BE2C (cell line): Measurements from ENCODE around the gene SLC7A14.

Experiments used
- DNase-seq: peaks from one replicate; pipeline ENCODE4 v3.0.0-alpha.2; 2020
- H3K27me3 ChIP-seq: fragments of 250-450 bp; sonication (Bioruptor Pico); 2 replicates; pipeline ENCODE4 v1.5.1; 2020; ENCODE audit warnings: mild to moderate bottlenecking
- H3K36me3 ChIP-seq: fragments of 250-450 bp; sonication (Bioruptor Pico); 2 replicates; pipeline ENCODE4 v1.5.1; 2020; ENCODE audit warnings: mild to moderate bottlenecking
- H3K4me1 ChIP-seq: fragments of 250-450 bp; sonication (Bioruptor Pico); 2 replicates; pipeline ENCODE4 v1.5.1; 2020
- H3K4me3 ChIP-seq: 2 replicates; pipeline ENCODE4 v1.5.1; 2011; ENCODE audit warnings: low read depth, low read length
- H3K9me3 ChIP-seq: fragments of 250-450 bp; sonication (Bioruptor Pico); 2 replicates; pipeline ENCODE4 v1.5.1; 2020
- TF ChIP-seq, protein P1 (sequence below): IDR thresholded peaks from 2 replicates; pipeline ENCODE4 v1.5.1; 2012; ENCODE audit warnings: mild to moderate bottlenecking, low read depth, low read length

The SLC7A14 gene

DNA sequence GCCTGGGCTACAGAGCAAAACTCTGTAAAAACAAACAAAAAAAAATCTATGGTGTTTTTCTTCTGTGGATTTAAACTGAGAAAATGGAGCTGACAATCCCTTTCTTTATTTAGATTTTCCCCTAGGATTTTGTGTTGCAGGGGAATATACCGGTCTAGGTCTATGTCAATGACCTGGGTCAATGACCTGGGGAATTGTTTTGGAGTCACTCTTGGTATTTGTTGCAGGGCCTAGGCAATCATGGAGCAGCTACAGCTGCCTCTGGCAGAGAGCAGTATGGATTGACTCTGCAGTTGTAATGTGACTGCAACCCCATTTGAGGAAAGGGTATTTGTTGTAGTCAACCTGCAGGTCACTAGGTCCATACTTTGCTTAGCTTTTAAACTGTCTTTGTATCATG is 37.6 kb upstream of the SLC7A14 start:
- Histone ChIP-seq H3K4me3 (no peak overlapping the region), H3K36me3 (no peaks in the 10 kb centered on the region), H3K4me1 (peaks cover 7% of the 10 kb centered on the region), H3K9me3 (peaks cover 7% of the 10 kb centered on the region), H3K27me3 (no peaks in the 10 kb centered on the region)
- TF ChIP-seq, protein P1, sequence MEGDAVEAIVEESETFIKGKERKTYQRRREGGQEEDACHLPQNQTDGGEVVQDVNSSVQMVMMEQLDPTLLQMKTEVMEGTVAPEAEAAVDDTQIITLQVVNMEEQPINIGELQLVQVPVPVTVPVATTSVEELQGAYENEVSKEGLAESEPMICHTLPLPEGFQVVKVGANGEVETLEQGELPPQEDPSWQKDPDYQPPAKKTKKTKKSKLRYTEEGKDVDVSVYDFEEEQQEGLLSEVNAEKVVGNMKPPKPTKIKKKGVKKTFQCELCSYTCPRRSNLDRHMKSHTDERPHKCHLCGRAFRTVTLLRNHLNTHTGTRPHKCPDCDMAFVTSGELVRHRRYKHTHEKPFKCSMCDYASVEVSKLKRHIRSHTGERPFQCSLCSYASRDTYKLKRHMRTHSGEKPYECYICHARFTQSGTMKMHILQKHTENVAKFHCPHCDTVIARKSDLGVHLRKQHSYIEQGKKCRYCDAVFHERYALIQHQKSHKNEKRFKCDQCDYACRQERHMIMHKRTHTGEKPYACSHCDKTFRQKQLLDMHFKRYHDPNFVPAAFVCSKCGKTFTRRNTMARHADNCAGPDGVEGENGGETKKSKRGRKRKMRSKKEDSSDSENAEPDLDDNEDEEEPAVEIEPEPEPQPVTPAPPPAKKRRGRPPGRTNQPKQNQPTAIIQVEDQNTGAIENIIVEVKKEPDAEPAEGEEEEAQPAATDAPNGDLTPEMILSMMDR, result no peak
- no peak for DNase-seq

DNA sequence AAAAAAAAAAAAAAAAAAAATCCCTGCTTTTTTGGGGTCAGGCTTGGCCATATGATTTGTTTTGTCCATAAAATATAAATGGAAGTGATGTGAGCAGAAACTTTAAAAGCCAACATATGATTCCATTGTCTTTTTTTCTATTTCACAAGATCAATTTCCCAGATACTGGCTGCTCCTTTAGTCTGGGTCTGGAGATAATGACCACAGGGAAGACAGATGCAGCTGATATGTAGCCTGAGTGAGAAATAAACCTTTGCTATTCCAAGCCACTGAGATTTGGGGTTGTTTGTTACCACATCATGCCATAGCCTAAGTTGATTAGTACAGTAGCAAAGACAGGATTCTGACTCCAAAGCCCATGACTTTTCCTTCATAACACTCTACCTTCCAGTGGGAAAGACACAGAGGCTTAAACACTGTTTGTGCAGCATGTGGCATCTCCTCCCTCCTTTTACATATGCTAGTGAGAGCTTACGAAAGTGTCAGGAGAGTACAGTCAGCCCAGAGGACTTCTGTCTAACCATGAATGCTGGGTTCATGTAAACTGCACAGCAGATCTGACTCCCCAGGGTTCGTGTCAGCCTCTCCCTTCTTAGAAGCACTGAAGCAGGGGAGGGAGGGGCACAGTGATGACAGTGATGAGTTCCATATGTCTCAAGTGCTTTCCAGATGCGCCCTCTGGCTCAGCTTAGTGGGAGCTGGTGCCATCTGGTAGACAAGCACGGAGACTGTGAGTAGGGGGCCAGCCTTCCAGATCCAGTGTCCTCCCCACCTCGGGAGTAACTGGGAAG is 36.7 kb upstream of the SLC7A14 start:
- Histone ChIP-seq H3K36me3 (no peaks in the 10 kb centered on the region), H3K4me1 (peaks cover 7% of the 10 kb centered on the region), H3K27me3 (no peaks in the 10 kb centered on the region), H3K4me3 (no peak overlapping the region), H3K9me3 (peaks cover 7% of the 10 kb centered on the region)
- TF ChIP-seq, protein P1, result peak; percentile 21; the same call in 1 of the 2 replicates
- peak; percentile 95 for DNase-seq

DNA sequence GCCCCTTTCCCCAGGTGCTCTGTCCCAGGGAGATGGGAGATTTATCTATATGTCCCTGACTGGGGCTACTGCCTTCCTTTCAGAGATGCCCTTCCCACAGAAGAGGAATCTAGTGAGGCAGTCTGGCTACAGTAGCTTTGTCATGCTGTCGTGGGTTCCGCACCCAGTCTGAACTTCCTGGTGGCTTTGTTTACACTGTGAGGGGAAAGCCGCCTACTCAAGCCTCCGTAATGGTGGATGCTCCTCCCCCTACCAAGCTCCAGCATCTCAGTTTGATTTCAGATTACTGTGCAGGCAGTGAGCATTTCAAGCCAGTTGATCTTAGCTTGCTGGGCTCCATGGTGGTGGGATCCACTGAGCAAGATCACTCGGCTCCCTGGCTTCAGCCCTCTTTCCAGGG is 35.4 kb upstream of the SLC7A14 start:
- no peak overlapping the region for H3K4me3 ChIP-seq
- H3K4me1 ChIP-seq, result peaks cover 7% of the 10 kb centered on the region
- TF ChIP-seq, protein P1, result no peak
- H3K36me3 ChIP-seq, result no peaks in the 10 kb centered on the region
- peaks cover 7% of the 10 kb centered on the region for H3K9me3 ChIP-seq
- DNase-seq, result no peak
- no peaks in the 10 kb centered on the region for H3K27me3 ChIP-seq

DNA sequence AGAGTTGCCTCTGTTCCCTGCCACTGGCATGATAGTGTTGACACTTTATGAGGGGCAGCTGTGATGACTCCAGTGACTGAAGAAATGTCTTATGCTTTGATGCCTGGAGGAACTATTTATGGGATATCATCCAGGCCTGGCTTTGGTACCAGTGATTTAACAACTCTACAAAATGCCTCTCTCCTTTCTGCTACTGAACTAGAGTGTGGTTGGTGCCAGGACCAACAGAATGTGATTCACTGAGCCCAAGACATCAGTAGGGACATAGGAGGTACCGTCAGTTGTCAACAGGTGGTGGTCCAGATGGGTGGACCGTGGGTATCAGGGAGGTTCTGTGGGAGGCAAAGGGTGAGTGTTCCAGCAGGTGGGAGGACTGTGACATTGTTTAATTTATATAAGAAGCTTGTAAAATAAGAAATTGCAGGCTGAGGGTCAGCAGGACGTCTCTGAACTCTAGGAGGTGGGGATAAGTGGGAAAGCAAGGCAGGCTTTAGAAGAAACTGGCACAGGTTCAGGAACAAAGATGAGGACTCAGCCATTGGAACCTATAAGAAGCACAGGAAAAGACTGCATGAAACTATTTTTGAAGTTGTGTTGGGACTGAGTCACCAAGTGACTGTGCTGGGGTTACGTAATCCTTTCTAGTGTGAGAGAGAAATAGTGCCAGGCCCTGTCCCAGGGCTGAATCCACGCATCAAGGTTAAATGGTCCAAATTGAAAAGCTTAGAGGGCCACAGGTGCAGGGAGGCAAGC is 28.5 kb upstream of the SLC7A14 start:
- Histone ChIP-seq H3K9me3 (no peaks in the 10 kb centered on the region), H3K4me1 (no peaks in the 10 kb centered on the region), H3K36me3 (no peaks in the 10 kb centered on the region), H3K27me3 (no peaks in the 10 kb centered on the region), H3K4me3 (no peak overlapping the region)
- TF ChIP-seq, protein P1, result no peak
- no peak for DNase-seq

DNA sequence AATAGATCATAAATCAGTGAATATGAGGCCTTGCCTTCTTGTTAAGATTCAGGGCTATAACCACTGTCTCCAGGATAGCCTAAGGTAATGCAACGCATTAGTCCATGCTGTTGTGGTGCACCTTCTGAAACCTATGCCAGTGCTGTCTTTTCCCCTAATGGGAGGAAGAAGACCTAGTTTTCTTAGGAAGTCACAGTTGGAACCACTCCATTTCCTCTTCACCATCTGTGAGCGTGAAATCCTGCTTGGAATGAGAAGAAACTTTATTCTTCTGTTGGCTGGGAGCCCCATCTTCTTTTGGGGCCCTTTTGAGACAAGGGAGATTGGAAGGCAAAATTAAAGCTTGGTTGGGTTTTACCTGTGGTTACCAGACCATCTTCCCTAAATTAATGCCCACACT is 25.9 kb upstream of the SLC7A14 start:
- H3K36me3 ChIP-seq, result no peaks in the 10 kb centered on the region
- H3K4me3 ChIP-seq, result no peak overlapping the region
- H3K4me1 ChIP-seq, result no peaks in the 10 kb centered on the region
- DNase-seq, result no peak
- no peaks in the 10 kb centered on the region for H3K9me3 ChIP-seq
- TF ChIP-seq, protein P1, result no peak
- no peaks in the 10 kb centered on the region for H3K27me3 ChIP-seq

DNA sequence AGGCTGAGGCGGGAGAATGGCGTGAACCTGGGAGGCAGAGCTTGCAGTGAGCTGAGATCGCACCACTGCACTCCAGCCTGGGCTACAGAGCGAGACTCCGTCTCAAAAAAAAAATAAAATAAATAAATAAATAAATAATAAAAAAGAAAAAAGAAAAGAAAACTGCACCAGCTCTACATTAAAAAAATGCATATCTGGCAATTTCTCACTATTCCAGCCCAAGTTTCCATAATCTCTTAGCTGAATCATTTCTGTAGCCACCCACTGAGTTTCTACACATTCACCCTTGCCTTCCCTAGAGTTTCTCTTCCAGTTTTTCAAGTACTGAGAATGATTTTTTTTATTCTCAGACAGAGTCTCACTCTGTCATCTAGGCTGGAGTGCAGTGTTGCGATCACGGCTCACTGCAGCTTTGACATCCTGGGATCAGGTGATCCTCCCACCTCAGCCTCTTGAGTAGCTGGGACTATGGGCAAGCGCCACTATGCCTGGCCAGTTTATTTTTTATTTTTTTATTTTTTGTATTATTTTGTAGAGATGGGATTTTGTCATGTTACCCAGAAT is 24.5 kb upstream of the SLC7A14 start:
- Histone ChIP-seq H3K36me3 (no peaks in the 10 kb centered on the region), H3K4me1 (no peaks in the 10 kb centered on the region), H3K4me3 (no peak overlapping the region), H3K9me3 (no peaks in the 10 kb centered on the region), H3K27me3 (no peaks in the 10 kb centered on the region)
- no peak for DNase-seq
- TF ChIP-seq, protein P1, result no peak
